GM10248 (cell line): ENCODE data around the gene TEX26.

Experiments used
- CTCF ChIA-PET: fragments of 300-600 bp; sonication (Branson Sonifier 250); formaldehyde crosslinking; extraction: SDS; loops from one replicate; lab custom pipeline; 2021; ENCODE audit warnings: antibody characterized with exemption; lab: Yijun Ruan, JAX
- POLR2A ChIA-PET: fragments of 350-650 bp; sonication (Branson Sonifier 250); formaldehyde crosslinking; extraction: SDS; loops from one replicate; lab custom pipeline; 2020; ENCODE audit warnings: antibody characterized with exemption; lab: Yijun Ruan, JAX
- DNase-seq: peaks from one replicate; pipeline ENCODE4 v3.0.0; 2012; ENCODE audit errors: extremely low spot score
- TF ChIP-seq, protein P1 (sequence below): IDR thresholded peaks from 2 replicates; pipeline ENCODE4 v1.5.1; 2012; ENCODE audit warnings: mild to moderate bottlenecking, low read depth; ENCODE audit errors: extremely low read depth, missing control alignments, control extremely low read depth

Gene TEX26

DNA sequence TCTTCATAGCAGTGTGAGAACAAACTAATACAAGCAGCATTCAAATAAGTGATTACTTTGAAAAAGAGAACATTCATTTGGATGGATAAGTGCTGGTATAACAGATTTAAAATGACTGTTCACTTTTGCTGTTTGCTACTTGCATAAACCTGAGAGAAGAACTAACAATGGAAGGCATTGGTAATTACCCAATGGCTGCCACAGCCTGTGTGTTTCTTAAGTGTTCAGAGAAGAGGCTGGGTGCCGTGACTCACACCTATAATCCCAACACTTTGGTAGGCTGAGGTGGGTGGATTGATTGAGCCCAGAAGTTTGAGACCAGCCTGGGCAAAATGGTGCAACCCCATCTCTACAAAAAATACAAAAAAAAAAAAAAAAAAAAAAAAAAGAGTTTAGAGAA is 4.9 kb upstream of the TEX26 start:
- TF ChIP-seq, protein P1, sequence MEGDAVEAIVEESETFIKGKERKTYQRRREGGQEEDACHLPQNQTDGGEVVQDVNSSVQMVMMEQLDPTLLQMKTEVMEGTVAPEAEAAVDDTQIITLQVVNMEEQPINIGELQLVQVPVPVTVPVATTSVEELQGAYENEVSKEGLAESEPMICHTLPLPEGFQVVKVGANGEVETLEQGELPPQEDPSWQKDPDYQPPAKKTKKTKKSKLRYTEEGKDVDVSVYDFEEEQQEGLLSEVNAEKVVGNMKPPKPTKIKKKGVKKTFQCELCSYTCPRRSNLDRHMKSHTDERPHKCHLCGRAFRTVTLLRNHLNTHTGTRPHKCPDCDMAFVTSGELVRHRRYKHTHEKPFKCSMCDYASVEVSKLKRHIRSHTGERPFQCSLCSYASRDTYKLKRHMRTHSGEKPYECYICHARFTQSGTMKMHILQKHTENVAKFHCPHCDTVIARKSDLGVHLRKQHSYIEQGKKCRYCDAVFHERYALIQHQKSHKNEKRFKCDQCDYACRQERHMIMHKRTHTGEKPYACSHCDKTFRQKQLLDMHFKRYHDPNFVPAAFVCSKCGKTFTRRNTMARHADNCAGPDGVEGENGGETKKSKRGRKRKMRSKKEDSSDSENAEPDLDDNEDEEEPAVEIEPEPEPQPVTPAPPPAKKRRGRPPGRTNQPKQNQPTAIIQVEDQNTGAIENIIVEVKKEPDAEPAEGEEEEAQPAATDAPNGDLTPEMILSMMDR, result no peak
- ChIA-PET CTCF (no interaction called here), POLR2A (no interaction called here)
- no peak for DNase-seq

DNA sequence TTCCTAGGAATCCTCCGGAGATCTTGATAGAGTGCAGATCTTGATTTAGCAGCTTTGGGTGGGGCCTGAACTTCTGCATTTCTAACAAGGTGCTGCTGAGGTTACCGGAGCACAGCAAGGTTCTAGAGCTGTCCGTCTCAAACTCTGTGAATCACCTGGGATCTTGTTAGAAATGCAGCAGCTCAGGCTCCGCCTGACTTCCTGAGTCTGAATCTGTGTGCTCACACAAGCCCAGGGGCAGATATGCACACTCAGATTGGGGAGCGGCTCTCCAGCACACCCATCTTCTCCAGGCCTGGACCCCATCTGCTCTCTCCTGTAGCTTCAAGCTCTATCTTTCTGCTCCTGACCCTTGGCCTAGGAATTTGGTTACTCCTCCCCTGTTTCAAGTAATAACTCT is 3.5 kb upstream of the TEX26 start:
- TF ChIP-seq, protein P1, result no peak
- CTCF ChIA-PET, result interaction anchor here (1.0 to 1.5 kb wide), 2 partner anchors 10 to 63 kb away, joined by 3 read pairs; no protein-coding TSS in a partner anchor
- no peak for DNase-seq
- POLR2A ChIA-PET, result no interaction called here

DNA sequence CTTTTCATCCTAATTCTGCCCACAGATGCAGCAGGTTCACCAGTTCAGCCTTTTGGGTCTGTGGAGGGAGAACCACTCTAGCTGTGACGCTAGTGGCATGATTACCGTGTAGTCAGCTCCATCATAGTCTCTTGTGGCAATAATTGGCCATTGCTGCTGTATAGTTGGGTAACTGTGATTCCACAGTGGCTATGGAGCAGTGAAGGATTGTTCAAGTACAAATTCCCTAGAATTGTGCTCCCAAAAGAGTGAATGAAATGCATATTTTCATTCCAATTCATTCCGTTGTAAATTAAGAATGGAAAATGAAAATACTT is 856 bp downstream of the TEX26 start:
- ChIA-PET POLR2A (no interaction called here), CTCF (no interaction called here)
- no peak for DNase-seq
- TF ChIP-seq, protein P1, result no peak

DNA sequence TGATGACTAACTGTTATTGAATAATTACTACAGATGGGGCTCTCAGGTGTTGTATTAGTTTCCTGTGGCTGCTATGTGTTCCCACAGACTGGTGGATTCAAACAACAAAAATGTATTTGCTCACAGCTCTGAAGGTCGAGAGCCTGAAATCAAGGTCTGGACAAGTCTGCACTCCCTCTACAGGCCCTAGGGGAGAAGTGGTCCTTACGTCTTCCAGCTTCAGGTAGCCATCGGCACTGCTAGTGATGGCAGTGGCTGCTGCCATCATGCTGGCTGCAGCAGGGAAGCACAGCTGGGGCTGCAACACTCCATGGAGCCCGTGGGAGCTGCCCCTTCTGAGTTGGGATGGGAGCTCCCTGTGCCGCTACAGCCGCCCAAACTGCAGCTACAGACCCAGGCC is 1.9 kb downstream of the TEX26 start:
- TF ChIP-seq, protein P1, result no peak
- CTCF ChIA-PET, result no interaction called here
- no peak for DNase-seq
- POLR2A ChIA-PET, result no interaction called here

DNA sequence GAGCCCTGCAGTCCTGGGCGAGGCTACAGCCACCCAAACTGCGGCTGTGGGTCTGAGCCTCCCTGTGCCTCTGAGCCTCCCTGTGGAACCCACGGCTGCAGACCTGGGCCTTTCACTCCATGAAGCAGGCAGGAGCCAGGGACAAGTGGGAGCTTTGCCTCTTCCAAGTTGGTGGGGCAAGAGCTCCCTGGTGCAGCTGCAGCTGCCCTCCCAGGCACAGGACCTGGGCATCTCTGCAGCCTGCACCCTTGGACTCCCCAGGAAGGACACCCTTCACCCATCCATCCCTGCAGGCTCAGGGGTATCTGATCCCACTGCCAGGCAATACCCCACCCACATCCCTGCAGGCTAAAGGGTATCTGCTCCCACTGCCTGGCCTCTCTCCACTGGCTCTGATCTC is 2.3 kb downstream of the TEX26 start:
- TF ChIP-seq, protein P1, result no peak
- DNase-seq, result no peak
- CTCF ChIA-PET, result no interaction called here
- POLR2A ChIA-PET, result no interaction called here

DNA sequence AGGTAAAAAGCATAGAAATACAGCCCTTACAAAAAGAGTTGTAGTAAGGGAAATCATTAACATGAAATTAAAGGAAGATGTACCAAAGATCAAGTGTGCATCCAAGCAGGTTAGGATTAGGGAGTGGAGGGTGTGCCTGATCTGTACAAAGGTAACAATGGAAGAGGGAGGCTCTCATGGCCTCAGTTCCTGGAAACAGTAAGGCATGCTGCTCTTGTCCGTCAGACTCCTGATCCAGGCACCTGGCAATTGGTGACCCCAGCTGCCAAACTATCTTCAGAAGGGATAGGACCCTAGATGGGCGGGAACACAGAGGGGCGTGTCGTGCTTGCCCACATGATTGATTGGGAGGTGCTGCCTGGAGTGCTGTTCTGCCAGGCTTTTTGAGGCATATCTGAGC is 4.5 kb downstream of the TEX26 start:
- ChIA-PET POLR2A (no interaction called here), CTCF (interaction anchor here (1.9 kb wide), 2 partner anchors 24 to 108 kb away, joined by 4 to 8 read pairs; no protein-coding TSS in a partner anchor)
- DNase-seq, result no peak
- TF ChIP-seq, protein P1, result no peak

DNA sequence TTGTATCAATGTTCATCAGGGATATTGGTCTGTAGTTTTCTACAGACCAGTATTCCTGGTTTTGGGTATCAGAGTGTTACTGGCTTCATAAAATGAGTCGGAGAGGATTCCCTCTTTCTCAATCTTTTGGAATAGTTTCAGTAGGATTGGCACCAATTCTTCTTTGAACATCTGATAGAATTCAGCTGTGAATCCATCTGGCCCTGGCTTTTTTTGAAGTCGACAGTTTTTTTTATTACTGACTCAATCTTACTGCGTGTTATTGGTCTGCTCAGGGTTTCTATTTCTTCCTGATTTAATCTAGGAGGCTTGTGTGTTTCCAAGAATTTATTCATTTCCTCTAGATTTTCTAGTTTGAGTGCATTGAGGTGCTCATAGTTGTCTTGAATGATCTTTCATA is 11.4 kb downstream of the TEX26 start:
- ChIA-PET POLR2A (no interaction called here), CTCF (no interaction called here)
- no peak for DNase-seq
- TF ChIP-seq, protein P1, result no peak
